CD4-positive, alpha-beta memory T cell (primary cell): ENCODE data around the gene POLR2J. TPM values are rescaled to one million over a fixed set of nuclear protein-coding genes. Genes with fewer than 3 reads are reported as not detected.
"Not testable (repeated sequence)": the region's sequence is repeated elsewhere in the genome, so short reads cannot be mapped to it uniquely, and the experiment has no call there.

ENCODE experiments used
- CTCF ChIA-PET: fragments of 350-600 bp; sonication (Branson Sonifier 250); formaldehyde crosslinking; loops from one replicate; lab custom pipeline; 2021; ENCODE audit warnings: inconsistent platforms; ENCODE audit not compliant: partially characterized antibody; lab: Charles Lee
- POLR2A ChIA-PET: fragments of 350-600 bp; sonication (Branson Sonifier 250); formaldehyde crosslinking; loops from one replicate; lab custom pipeline; 2021; ENCODE audit not compliant: partially characterized antibody; lab: Charles Lee
- DNase-seq, 5 donors: peaks; one replicate each; pipeline versions ENCODE4 v3.0.0 to v3.0.0-alpha.2; 2020 to 2022; ENCODE audit warnings: mixed read lengths in 1 of 5
- H3K27ac ChIP-seq: one replicate; pipeline ENCODE4 v1.7.0; 2013; ENCODE audit warnings: low read depth, low read length
- H3K27me3 ChIP-seq: 2 replicates; pipeline ENCODE4 v1.7.0; 2013; ENCODE audit warnings: mild to moderate bottlenecking, low read length, moderate library complexity; ENCODE audit not compliant: insufficient read depth
- H3K36me3 ChIP-seq: 2 replicates; pipeline ENCODE4 v1.7.0; 2013; ENCODE audit warnings: mild to moderate bottlenecking, low read length, moderate library complexity; ENCODE audit not compliant: insufficient read depth
- H3K4me1 ChIP-seq: 2 replicates; pipeline ENCODE4 v1.7.0; 2013; ENCODE audit warnings: mild to moderate bottlenecking, low read length, moderate library complexity; ENCODE audit not compliant: insufficient read depth
- H3K4me3 ChIP-seq, 2 donors: one replicate each; pipeline ENCODE4 v1.7.0; 2013; ENCODE audit warnings: low read length in 2 of 2, mild to moderate bottlenecking in 1 of 2
- H3K9me3 ChIP-seq, 2 donors: one replicate each; pipeline ENCODE4 v1.7.0; 2013; ENCODE audit warnings: low read length in 2 of 2, control low read depth in 1 of 2; ENCODE audit not compliant: control insufficient read depth in 1 of 2
- H3K27ac Mint-ChIP-seq, 7 donors: one replicate each; pipeline ENCODE4 v1.8.0; 2020 to 2021; ENCODE audit warnings: mixed read lengths in 7 of 7, mild to moderate bottlenecking in 6 of 7, inconsistent platforms in 3 of 7, moderate library complexity in 3 of 7
- H3K27me3 Mint-ChIP-seq, 2 donors: one replicate each; pipeline ENCODE4 v1.8.0; 2020 to 2021; ENCODE audit warnings: mixed read lengths in 2 of 2
- H3K36me3 Mint-ChIP-seq, 2 donors: one replicate each; pipeline ENCODE4 v1.8.0; 2020 to 2021; ENCODE audit warnings: mixed read lengths in 2 of 2, inconsistent platforms in 1 of 2, mild to moderate bottlenecking in 1 of 2
- H3K4me1 Mint-ChIP-seq, 4 donors: one replicate each; pipeline ENCODE4 v1.8.0; 2020 to 2021; ENCODE audit warnings: mixed read lengths in 4 of 4, mild to moderate bottlenecking in 1 of 4
- H3K4me3 Mint-ChIP-seq, 8 donors: one replicate each; pipeline ENCODE4 v1.8.0; 2020 to 2021; ENCODE audit warnings: mixed read lengths in 8 of 8, mild to moderate bottlenecking in 7 of 8, moderate library complexity in 6 of 8, inconsistent platforms in 3 of 8
- H3K9me3 Mint-ChIP-seq, 8 donors: one replicate each; pipeline ENCODE4 v1.8.0; 2020 to 2021; ENCODE audit warnings: mixed read lengths in 8 of 8, mild to moderate bottlenecking in 5 of 8, inconsistent platforms in 3 of 8, moderate library complexity in 1 of 8
- intact Hi-C: fragments of 100-400 bp; cut with micrococcal nuclease; formaldehyde crosslinking; loops from one replicate; pipeline ENCODE4 v1.15.1; 2023
- polyA plus RNA-seq, 2 donors: library from polyadenylated mRNA; unstranded; fragments of 300-500 nt; fragmentation: Illumina TruSeq; gene quantifications; one replicate each; pipeline ENCODE4 v1.2.3, GENCODE V29; 2021
- total RNA-seq, 2 experiments: library from RNA; stranded (reverse); gene quantifications; one replicate each; pipeline ENCODE4 v1.2.3, GENCODE V29; 2021

Gene POLR2J
- total and polyA plus RNA-seq, 4 experiments from 2014 or later, result 35.8 to 126 (median 80.3) TPM

GRCh38 chr7:102515889-102516288, 37.2 kb upstream of the POLR2J start:
- H3K9me3 Mint-ChIP-seq, H3K4me3 ChIP-seq, H3K9me3 ChIP-seq, H3K27me3 Mint-ChIP-seq, H3K4me1 ChIP-seq, intact Hi-C loops, H3K27ac ChIP-seq, H3K36me3 ChIP-seq, POLR2A ChIA-PET, H3K27me3 ChIP-seq, H3K4me3 Mint-ChIP-seq, H3K4me1 Mint-ChIP-seq, CTCF ChIA-PET, H3K36me3 Mint-ChIP-seq, H3K27ac Mint-ChIP-seq, DNase-seq: not testable (repeated sequence)

GRCh38 chr7:102514881-102515721, 36.4 kb upstream of the POLR2J start:
- not testable (repeated sequence) for H3K27ac Mint-ChIP-seq

GRCh38 chr7:102512642-102513221, 34.0 kb upstream of the POLR2J start:
- H3K4me1 ChIP-seq, POLR2A ChIA-PET, H3K9me3 ChIP-seq, H3K4me3 ChIP-seq, H3K4me1 Mint-ChIP-seq, H3K9me3 Mint-ChIP-seq, intact Hi-C loops, H3K27ac Mint-ChIP-seq, H3K36me3 Mint-ChIP-seq, H3K36me3 ChIP-seq, H3K27ac ChIP-seq, H3K27me3 ChIP-seq, CTCF ChIA-PET, H3K27me3 Mint-ChIP-seq: not testable (repeated sequence)
- H3K4me3 Mint-ChIP-seq, result peak overlapping the region in 4 of 8 donors; percentile 24 to 50 (median 42)
- DNase-seq, result peak in 1 of 5 donors; percentile 48

More at GRCh38 chr7:102514881-102515721, 36.4 kb upstream of the POLR2J start:
- POLR2A ChIA-PET, H3K36me3 ChIP-seq, H3K9me3 ChIP-seq, CTCF ChIA-PET, H3K36me3 Mint-ChIP-seq, DNase-seq, H3K27me3 ChIP-seq, H3K4me3 ChIP-seq, H3K9me3 Mint-ChIP-seq, H3K27ac ChIP-seq, H3K4me1 ChIP-seq, H3K4me3 Mint-ChIP-seq, H3K27me3 Mint-ChIP-seq, intact Hi-C loops, H3K4me1 Mint-ChIP-seq: not testable (repeated sequence)

GRCh38 chr7:102511860-102512522, 33.3 kb upstream of the POLR2J start:
- H3K27ac Mint-ChIP-seq, CTCF ChIA-PET, H3K36me3 ChIP-seq, H3K9me3 ChIP-seq, H3K27me3 ChIP-seq, H3K36me3 Mint-ChIP-seq, H3K9me3 Mint-ChIP-seq, H3K4me1 ChIP-seq, H3K27ac ChIP-seq, H3K4me3 ChIP-seq, intact Hi-C loops, DNase-seq, POLR2A ChIA-PET, H3K4me1 Mint-ChIP-seq, H3K27me3 Mint-ChIP-seq: not testable (repeated sequence)
- peak overlapping the region in 1 of 8 donors; percentile 39 for H3K4me3 Mint-ChIP-seq

GRCh38 chr7:102510575-102510974, 31.9 kb upstream of the POLR2J start:
- H3K36me3 ChIP-seq, H3K27me3 Mint-ChIP-seq, H3K4me3 ChIP-seq, H3K36me3 Mint-ChIP-seq, H3K4me1 ChIP-seq, intact Hi-C loops, H3K27ac ChIP-seq, H3K9me3 Mint-ChIP-seq, H3K27ac Mint-ChIP-seq, POLR2A ChIA-PET, CTCF ChIA-PET, H3K27me3 ChIP-seq, H3K4me1 Mint-ChIP-seq, DNase-seq, H3K9me3 ChIP-seq, H3K4me3 Mint-ChIP-seq: not testable (repeated sequence)

GRCh38 chr7:102507410-102508088, 28.8 kb upstream of the POLR2J start:
- H3K9me3 ChIP-seq, H3K27ac ChIP-seq, DNase-seq, H3K4me1 Mint-ChIP-seq, H3K36me3 ChIP-seq, POLR2A ChIA-PET, H3K36me3 Mint-ChIP-seq, H3K27me3 ChIP-seq, H3K9me3 Mint-ChIP-seq, CTCF ChIA-PET, H3K27me3 Mint-ChIP-seq, H3K4me3 Mint-ChIP-seq, H3K27ac Mint-ChIP-seq, H3K4me3 ChIP-seq, intact Hi-C loops, H3K4me1 ChIP-seq: not testable (repeated sequence)
